Transverse colon (tissue), 4 donors: Measurements from ENCODE around the gene RSPO4.

Experiments
- EP300 ChIP-seq: sonication (generic); formaldehyde crosslinking; IDR thresholded peaks from one replicate; pipeline ENCODE4 v1.6.1; 2017; ENCODE audit warnings: antibody characterized with exemption, low read depth
- POLR2A ChIP-seq: fragments of 450-650 bp; IDR thresholded peaks from one replicate; pipeline ENCODE4 v1.6.1; 2016; ENCODE audit warnings: antibody characterized with exemption, mild to moderate bottlenecking, moderate library complexity
- POLR2AphosphoS5 ChIP-seq, 3 donors: sonication (generic); formaldehyde crosslinking; IDR thresholded peaks; one replicate each; pipeline ENCODE4 v1.6.1; 2016; ENCODE audit warnings: antibody characterized with exemption in 3 of 3
- TF ChIP-seq, protein P1 (sequence below), 5 experiments: fragments of 200-600 bp in 3 of 5; fragments of 450-650 bp in 2 of 5; sonication (generic) in 3 of 5; IDR thresholded peaks; 1 replicate in 2 of 5; 2 replicates in 3 of 5; pipeline ENCODE4 v1.5.1; 2016 to 2017; ENCODE audit warnings: antibody characterized with exemption in 5 of 5, inconsistent platforms in 3 of 5, mild to moderate bottlenecking in 2 of 5, moderate library complexity in 1 of 5

DNA sequence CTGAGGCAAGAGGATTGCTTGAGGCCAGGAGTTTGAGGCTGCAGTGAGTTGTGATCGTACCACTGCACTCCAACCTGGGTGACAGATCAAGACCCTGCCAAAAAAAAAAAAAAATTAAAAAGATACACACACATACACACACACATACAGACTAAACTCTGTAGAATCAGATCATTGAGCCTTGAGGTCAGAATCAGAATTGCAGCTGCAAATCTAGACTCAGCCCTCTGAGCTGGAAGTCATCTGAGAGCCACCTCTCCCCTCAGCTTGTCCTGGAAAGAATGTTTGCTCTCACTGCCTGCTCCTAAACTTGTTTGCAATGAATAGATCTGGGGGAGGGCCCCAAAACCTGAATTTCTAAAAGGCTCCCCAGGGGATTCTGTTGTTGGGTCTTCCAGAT is 44.6 kb downstream of the RSPO4 start:
- TF ChIP-seq, protein P1, sequence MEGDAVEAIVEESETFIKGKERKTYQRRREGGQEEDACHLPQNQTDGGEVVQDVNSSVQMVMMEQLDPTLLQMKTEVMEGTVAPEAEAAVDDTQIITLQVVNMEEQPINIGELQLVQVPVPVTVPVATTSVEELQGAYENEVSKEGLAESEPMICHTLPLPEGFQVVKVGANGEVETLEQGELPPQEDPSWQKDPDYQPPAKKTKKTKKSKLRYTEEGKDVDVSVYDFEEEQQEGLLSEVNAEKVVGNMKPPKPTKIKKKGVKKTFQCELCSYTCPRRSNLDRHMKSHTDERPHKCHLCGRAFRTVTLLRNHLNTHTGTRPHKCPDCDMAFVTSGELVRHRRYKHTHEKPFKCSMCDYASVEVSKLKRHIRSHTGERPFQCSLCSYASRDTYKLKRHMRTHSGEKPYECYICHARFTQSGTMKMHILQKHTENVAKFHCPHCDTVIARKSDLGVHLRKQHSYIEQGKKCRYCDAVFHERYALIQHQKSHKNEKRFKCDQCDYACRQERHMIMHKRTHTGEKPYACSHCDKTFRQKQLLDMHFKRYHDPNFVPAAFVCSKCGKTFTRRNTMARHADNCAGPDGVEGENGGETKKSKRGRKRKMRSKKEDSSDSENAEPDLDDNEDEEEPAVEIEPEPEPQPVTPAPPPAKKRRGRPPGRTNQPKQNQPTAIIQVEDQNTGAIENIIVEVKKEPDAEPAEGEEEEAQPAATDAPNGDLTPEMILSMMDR (IDR thresholded peaks at IDR 0.05): peak in 1 of 5 experiments; percentile 2
- no peak for TF ChIP-seq POLR2AphosphoS5 (IDR thresholded peaks at IDR 0.05)
- TF ChIP-seq EP300: no peak
- no peak for TF ChIP-seq POLR2A
